A673 (cell line): ENCODE results near the gene RPGR.

Experiments
- EZH2 ChIP-seq: fragments of 200-600 bp; sonication (generic); IDR thresholded peaks from 2 replicates; pipeline ENCODE4 v1.6.1; 2017; ENCODE audit warnings: borderline replicate concordance, low read depth, mild to moderate bottlenecking, mixed read lengths, antibody characterized with exemption, low read length; ENCODE audit not compliant: poor library complexity, severe bottlenecking
- TF ChIP-seq, protein P1 (sequence below): fragments of 300-800, 200-600 bp; sonication (generic); conservative IDR thresholded peaks from 2 replicates; pipeline ENCODE4 v1.5.1; 2017; ENCODE audit warnings: low read depth, mild to moderate bottlenecking, antibody characterized with exemption, low read length, moderate library complexity, mixed read lengths

- TF ChIP-seq, protein P1, sequence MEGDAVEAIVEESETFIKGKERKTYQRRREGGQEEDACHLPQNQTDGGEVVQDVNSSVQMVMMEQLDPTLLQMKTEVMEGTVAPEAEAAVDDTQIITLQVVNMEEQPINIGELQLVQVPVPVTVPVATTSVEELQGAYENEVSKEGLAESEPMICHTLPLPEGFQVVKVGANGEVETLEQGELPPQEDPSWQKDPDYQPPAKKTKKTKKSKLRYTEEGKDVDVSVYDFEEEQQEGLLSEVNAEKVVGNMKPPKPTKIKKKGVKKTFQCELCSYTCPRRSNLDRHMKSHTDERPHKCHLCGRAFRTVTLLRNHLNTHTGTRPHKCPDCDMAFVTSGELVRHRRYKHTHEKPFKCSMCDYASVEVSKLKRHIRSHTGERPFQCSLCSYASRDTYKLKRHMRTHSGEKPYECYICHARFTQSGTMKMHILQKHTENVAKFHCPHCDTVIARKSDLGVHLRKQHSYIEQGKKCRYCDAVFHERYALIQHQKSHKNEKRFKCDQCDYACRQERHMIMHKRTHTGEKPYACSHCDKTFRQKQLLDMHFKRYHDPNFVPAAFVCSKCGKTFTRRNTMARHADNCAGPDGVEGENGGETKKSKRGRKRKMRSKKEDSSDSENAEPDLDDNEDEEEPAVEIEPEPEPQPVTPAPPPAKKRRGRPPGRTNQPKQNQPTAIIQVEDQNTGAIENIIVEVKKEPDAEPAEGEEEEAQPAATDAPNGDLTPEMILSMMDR = no peak
- TF ChIP-seq EZH2 = no peak
Observed at GRCh38 chrX:38273453-38273852, 53.9 kb downstream of the RPGR start.
